Islet of Langerhans (tissue), 1 donor: ENCODE results near the gene ZNF516.
A peak's percentile ranks its signal among the peaks of the same experiment; 100 is the strongest.

ENCODE experiments used
- FAIRE-seq: peaks from one replicate; lab custom pipeline; 2011; peaks lifted over from hg19 to GRCh38; lab: Jason Lieb, UNC

ZNF516 gene

GRCh38 chr18:76506974-76507764, 12.1 kb upstream of the ZNF516 start:
- FAIRE-seq: no peak

- FAIRE-seq: no peak
Observed at GRCh38 chr18:76506395-76506794, 11.4 kb upstream of the ZNF516 start.

- FAIRE-seq: no peak
Observed at GRCh38 chr18:76505614-76506013, 10.6 kb upstream of the ZNF516 start.

GRCh38 chr18:76504749-76505148, 9.7 kb upstream of the ZNF516 start:
- no peak for FAIRE-seq

DNA sequence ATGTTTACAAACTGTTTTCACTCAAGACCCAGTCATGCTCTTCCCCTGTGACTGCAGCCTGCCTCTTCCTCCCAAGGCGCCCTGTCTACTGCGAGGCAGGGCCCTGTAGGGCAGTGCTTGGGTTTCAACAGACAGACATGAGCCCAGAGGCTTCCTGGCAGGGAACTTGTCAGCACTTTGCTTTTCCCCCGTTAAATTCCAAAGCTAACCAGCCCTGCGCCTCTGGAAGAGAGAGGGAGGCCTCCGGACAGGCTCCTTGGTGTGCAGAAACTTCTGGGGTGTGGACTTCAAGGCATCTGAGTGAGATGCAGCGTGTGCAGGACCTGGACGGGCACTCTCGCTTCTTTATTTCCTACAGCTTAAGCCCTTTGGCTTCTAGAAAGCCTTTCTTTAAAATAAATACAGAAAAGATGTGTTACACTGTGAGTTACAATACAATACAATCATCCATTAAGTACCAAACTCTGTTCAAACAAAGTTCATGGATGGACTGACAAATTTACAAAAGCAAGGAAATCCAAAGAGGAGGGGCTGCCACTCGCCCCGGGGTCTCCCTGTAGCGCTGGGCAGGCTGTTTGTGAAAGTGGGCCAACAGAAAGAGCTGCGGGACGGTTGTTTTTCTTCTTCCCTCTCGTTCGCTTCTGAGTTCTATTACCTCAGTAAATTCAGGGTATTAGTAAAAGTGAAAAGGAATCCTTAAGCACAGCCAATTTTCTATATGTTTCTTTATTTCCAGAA, 8.8 kb upstream of the ZNF516 start:
- no peak for FAIRE-seq

DNA sequence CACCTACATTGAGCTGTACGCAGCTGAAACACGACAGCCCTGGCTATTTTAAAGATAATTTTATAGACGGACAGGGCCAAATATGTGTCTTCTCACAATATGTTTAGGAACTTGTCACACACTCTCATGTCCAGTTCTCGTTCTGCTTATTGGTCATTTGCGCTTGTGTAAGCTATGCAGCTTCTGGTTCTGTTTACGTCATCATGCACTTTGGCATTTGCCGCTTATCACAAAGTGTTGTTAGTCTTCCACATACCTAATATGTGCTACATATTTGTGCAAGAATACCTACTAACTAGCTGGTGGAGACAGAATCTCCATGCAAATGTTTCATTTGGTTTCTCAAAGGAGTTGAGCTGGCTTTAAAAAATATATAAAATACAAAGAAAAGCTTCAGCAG, 7.5 kb upstream of the ZNF516 start:
- no peak for FAIRE-seq

- no peak for FAIRE-seq
Observed at GRCh38 chr18:76499637-76500340, 4.7 kb upstream of the ZNF516 start.

DNA sequence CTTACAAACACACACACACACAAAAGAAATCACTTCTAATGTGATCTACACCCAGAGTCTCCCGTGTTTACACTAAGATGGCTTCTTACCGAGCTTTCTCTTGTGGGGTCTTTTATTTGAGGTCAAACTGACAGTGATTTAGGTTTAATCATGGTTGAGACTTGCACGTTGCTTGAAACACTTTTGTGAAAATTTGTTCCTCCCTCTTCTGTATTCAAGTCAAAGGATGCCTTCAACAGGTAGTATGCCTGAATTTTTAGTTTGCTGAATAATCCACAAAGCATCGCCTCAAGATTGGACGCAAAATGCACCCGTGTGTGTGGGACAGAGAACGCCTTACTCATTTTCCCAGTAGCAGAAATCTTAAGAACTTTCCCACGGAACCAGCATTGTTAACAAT, 4.0 kb upstream of the ZNF516 start:
- FAIRE-seq: no peak

- FAIRE-seq: no peak
Observed at GRCh38 chr18:76498064-76498463, 3.0 kb upstream of the ZNF516 start.

DNA sequence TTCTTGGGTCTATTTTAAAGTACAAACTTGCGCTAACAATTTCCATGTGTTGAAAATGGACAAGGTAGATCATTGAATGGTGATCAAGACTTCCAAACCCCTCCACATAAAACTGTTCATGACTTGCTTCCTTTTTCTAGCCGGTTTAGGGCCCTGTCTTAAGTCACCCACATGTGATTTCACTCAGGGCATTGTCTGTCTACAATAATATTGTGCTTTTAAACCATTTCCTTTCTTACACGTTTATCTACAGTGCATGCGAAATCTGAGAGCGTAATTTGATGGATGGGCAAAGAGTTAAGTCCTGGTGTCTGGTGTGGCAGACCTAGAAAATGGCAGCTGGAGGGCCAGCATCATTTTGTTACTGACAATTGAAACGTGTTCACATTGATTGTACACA, 2.0 kb upstream of the ZNF516 start:
- no peak for FAIRE-seq

DNA sequence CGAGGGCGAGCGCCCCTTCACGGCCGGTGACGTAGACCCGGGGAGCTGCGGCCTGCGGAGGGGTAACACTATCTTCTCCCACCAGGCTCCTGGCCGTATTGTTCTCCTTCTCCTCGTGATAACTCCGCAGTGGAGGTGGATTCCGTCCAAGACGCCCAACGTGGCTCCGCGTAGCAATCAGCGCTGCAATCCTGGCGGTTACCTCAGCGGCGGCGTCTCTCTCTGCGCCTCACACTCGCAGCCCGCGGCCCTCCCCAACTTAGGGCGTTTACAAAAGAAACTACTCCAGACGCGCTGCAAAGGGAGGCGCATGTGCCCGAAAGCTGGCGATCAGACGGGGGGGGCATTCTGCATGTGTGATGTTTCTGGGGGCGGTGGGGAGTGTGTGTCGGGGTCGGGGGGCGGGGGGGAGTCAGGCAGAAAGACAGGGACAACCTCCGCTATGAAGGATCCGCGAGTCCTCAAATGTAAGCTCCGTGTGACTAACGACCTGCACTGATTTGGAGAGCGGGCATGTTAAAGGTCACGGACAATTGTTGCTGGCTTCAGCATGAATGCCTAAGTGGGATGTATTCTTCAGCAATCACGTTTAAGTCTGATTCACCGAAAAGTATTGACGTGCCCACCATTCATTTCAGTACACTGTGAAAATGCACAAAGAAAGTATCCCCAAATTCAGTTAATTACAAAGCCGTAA, 1.3 kb upstream of the ZNF516 start:
- FAIRE-seq: no peak

GRCh38 chr18:76495435-76496193, 572 bp upstream of the ZNF516 start:
- no peak for FAIRE-seq

DNA sequence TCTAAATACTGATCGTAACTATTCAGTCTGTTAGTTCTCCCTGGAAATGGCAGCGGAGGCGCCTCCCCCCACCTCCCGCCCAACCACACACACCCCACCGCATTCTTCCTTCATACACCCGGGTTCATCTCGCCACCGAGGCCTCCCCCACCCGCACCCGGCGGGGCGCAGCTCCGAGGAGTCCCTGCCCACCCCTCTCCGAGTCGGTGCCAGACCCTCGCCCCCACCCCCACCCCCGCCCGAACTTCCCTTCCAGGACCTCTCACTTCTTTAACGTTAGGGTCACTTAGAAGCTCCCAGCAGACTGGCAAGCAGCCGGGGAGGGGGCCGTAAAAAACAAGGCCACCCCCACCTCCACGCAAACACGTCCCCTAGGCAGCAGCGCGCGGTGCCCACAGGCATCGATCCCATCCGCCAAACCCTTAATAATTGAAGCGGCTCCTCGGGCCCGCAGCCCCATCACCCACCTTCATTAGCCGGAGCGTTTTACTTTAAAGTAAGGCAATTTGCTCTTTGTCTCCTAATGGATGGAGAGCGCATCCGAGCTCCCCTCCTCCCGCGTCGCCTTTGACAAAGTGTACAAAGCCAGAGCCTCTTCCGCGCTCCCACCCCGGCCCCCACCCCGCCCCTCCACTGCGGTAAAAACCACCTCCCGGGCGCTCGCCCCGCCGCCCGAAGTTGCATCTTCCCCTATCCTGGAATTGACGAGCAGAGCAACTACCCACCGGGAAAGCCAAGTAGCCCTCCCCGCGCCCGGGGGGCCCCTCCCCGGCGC, 624 bp downstream of the ZNF516 start:
- FAIRE-seq: no peak

GRCh38 chr18:76493213-76494161, 1.6 kb downstream of the ZNF516 start:
- FAIRE-seq: peak; percentile 91

GRCh38 chr18:76492669-76493212, 2.3 kb downstream of the ZNF516 start:
- peak; percentile 90 for FAIRE-seq

DNA sequence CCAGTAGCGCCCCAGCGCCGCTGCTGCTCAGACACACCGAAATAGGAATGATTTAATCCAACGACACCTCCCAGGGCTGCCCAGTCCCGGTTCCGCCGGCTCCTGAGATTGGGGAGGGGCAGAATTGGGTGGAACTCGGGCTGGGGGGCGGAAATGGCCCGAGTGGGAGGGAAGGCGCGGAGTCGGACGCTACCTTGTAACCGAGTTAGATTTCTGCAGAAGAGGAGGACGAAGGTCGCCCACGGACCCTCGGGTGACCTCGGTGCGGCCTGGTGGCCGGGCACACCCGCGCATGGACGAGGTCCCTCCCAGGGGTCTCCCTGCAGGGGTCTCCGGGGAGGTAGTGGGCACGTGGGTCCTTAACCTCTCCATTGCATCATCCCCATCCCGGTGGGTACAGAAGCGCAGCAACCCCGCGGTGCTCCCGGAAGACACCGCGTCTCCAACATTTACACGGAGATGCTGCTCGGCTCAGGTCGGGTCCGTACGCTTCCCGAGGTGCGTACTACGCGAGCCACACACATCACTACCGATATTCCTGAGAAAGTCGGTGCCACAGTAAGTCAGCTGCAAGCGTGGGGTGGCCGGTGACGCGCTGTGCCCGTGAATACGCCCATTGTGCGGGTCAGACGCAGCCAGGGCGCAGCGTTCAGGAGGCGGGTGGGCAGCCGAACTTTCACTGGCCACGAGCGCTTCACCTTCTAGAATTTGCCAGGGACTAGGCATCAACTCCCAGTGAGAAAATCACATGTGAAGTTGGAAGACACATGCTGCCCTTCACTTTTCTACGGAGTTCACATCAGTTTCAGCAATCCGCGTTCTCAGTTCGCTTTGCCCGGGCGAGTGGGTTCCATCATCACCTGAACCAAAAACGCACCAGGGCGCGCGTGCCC, 3.0 kb downstream of the ZNF516 start:
- FAIRE-seq: no peak

GRCh38 chr18:76491473-76491775, 3.6 kb downstream of the ZNF516 start:
- no peak for FAIRE-seq

GRCh38 chr18:76490670-76491472, 4.2 kb downstream of the ZNF516 start:
- no peak for FAIRE-seq
